GM19193 (cell line): ENCODE measurements around the gene LRRFIP1.

Experiments used
- POLR2A ChIP-seq: IDR thresholded peaks from 4 replicates; pipeline ENCODE4 v1.6.1; 2011; ENCODE audit not compliant: insufficient read depth, insufficient read length; ENCODE audit errors: extremely low read depth

Gene LRRFIP1

GRCh38 chr2:237739101-237739500 lies 111.7 kb downstream of the LRRFIP1 start:
- no peak for TF ChIP-seq POLR2A

- peak; percentile 9 for TF ChIP-seq POLR2A
These were observed 114.8 kb downstream of the LRRFIP1 start for GRCh38 chr2:237742191-237742590.

GRCh38 chr2:237742614-237743013 lies 115.2 kb downstream of the LRRFIP1 start:
- TF ChIP-seq POLR2A: peak; percentile 1

- no peak for TF ChIP-seq POLR2A
These were observed 115.6 kb downstream of the LRRFIP1 start for GRCh38 chr2:237743024-237743423.

DNA sequence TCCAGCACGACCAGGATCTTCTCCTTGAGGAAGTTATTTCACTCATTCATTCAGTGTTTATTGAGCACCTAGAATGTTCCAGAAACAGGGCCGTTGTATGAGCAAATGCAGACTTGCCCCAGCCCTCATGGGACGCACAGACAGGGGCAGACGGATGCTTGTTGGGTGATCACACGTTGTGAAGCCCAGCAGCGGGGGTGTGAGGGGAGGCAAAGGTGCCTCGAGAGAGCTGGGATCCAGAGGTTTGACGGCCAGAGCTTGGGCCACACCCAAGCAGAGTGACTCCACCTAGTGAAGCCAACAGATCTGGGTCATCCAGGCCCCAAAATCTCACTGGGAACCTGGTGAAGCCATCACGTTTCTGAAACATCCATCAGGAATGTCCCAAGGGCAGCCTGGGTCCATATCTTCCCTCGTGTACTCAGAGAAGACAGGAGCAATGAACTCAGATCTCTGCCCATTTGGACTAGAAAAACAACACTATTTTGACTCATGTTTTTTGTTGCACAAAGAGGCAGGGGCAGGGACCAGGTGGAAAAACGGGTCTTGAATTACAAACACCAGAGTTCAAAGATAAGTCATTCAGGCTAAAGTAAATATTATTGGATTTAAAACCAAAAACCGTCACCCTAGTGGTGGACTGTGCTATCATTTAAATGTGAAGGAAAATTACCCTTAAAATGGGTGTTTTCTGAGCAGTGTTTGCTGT lies 116.3 kb downstream of the LRRFIP1 start:
- no peak for TF ChIP-seq POLR2A

DNA sequence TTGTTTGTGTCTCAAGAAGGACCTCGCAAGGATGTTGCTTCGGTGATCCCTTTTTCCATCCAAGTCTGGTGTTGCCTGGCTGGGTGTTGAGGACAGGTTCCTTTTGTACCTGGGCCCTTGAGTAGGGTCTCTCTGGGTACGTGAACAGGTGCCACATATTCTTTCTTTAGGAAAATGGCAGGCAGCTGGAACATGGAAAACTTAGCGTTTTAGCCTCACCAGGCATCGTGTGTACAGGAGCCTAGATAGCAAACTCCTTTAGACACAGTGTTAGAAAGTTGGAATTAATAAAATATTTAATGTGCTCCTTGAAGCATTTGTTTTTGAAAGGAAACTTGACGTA lies 116.9 kb downstream of the LRRFIP1 start:
- no peak for TF ChIP-seq POLR2A

DNA sequence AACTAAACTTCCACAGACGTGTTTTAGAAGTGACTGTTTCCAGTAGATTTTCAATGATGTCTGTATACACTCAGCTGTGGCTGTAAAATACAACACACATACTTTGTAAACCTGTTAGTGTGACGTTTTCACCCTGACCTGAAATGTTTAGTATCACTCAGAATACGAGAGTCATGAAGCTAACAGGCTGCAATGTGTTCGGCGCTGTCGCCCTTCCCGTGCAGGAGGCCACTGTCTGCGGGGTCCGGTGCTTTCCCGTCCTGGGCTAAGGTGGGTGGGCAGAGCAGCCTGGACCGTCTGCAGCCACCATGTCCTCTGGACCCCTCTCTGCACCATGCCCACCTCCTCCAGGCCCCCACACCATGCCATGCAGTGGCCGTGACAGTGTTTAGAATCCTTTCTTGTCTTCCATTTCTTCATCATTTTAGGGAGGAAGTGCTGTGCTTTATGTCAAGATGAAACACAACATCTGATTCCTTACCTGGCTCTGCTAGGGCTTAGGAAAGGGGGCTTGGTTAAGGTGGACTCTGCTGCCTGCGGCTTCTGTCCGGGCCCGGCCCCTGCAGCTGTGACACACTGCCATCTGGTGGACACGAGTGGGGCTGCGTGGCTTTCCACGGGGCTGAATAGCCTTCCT lies 117.3 kb downstream of the LRRFIP1 start:
- no peak for TF ChIP-seq POLR2A

DNA sequence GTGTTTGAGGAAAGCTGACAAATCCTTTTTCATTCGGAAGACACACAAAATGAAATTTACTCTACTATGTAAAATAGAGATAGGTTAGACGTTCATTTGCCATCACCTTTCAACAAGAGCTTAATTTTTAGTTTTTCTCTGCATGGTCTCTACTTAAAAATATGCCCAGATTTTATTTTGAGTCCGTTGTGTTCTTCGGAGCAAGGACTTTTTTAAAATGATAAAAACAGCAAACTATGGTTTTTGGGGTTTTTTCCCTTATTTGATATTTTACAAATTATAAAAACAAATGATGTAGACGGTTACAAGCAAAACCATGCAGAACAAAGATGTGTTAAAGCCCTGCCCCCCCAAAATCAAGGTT lies 117.8 kb downstream of the LRRFIP1 start:
- no peak for TF ChIP-seq POLR2A

- no peak for TF ChIP-seq POLR2A
These were observed 119.1 kb downstream of the LRRFIP1 start for GRCh38 chr2:237746302-237747080.

DNA sequence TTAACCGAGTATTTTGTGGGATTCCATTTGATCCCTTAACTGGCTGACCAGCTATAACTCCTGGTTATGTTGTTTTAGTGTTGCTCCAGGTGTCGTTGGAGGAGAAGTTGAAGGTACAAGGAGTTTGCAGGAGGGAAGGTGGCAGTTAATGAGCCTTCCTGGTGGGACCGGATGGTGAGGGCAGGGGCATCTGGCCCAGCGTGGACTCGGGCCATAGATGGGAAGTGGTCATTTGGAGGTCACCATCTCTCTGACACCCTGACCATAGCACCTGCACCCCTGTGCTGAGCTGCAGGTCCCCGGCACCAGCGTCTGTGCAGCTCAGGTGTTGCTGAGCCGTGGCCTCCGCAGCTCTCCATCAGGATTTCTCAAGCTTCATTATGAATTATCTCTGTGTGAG lies 119.8 kb downstream of the LRRFIP1 start:
- TF ChIP-seq POLR2A: no peak

DNA sequence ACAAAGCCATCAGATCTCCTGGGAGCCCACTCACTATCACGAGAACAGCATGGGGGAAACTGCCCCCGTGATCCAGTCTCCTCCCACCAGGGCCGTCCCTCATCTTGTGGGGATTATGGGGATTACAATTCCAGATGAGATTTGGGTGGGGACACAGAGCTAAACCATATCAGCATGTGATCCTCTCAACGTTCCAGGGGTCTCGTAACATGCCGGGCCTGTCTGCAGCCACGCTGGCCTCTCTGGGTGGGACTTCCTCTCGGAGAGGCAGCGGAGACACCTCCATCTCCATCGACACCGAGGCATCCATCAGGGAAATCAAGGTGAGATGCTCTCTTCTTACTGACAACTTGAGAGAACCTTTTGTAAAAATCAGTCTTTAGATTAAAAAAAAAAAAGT lies 121.6 kb downstream of the LRRFIP1 start:
- TF ChIP-seq POLR2A: no peak

- TF ChIP-seq POLR2A: no peak
These were observed 122.6 kb downstream of the LRRFIP1 start for GRCh38 chr2:237749961-237750360.

DNA sequence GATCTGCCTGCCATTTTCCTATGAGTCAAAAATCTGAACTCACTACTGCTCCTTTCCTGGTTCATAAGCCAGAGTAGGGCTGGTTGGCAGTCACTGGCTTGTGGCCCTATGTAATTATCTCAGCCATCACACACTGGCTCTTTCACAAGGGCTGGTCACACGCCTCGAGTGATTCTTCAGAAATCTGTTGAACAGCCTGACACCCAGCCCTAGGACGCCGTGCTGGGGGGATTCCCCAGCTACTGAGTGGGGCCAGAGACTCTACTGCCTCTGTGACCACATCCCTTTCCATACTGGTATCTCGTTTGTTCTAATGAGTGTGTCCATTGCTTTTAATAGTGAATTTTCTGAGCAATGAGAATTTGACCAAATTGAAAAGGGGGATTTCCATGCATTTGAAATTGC lies 125.4 kb downstream of the LRRFIP1 start:
- TF ChIP-seq POLR2A: no peak

- no peak for TF ChIP-seq POLR2A
These were observed 126.8 kb downstream of the LRRFIP1 start for GRCh38 chr2:237754182-237754581.

- TF ChIP-seq POLR2A: no peak
These were observed 127.3 kb downstream of the LRRFIP1 start for GRCh38 chr2:237754626-237755248.
